H1 (cell line): ENCODE results near the gene NEURL4. TPM values are rescaled to one million over a fixed set of nuclear protein-coding genes. Genes with fewer than 3 reads are reported as not detected.

Experiments used
- CTCF ChIA-PET: fragments of 300-600 bp; sonication (Branson Sonifier 250); formaldehyde crosslinking; loops from one replicate; lab custom pipeline; 2021; ENCODE audit not compliant: partially characterized antibody; lab: Charles Lee
- POLR2A ChIA-PET: fragments of 300-600 bp; sonication (Branson Sonifier 250); formaldehyde crosslinking; loops from one replicate; lab custom pipeline; 2021; ENCODE audit warnings: inconsistent platforms; ENCODE audit not compliant: partially characterized antibody; lab: Charles Lee
- DNase-seq, 2 experiments: peaks; one replicate each; pipeline versions ENCODE4 v3.0.0 to v3.0.0-alpha.2; 2010 to 2022; ENCODE audit warnings: low spot score in 2 of 2, low read depth in 1 of 2, mixed read lengths in 1 of 2
- FAIRE-seq: peaks from 2 replicates; lab custom pipeline; 2011; peaks lifted over from hg19 to GRCh38; lab: Jason Lieb, UNC
- H2AFZ ChIP-seq: 2 replicates; pipeline ENCODE4 v1.8.1; 2012; ENCODE audit warnings: low read length, inconsistent platforms
- H2AK5ac ChIP-seq: 2 replicates; pipeline ENCODE4 v1.6.1; 2013; ENCODE audit warnings: low read depth, low read length
- H2BK120ac ChIP-seq: replicated peaks from 2 replicates; pipeline ENCODE3; 2013; ENCODE audit warnings: low read depth, low read length, inconsistent platforms
- H2BK12ac ChIP-seq: 2 replicates; pipeline ENCODE4 v1.6.1; 2013; ENCODE audit warnings: low read depth, low read length
- H2BK15ac ChIP-seq: 2 replicates; pipeline ENCODE4 v1.6.1; 2013; ENCODE audit warnings: low read length
- H2BK20ac ChIP-seq: 2 replicates; pipeline ENCODE4 v1.6.1; 2013; ENCODE audit warnings: low read length
- H2BK5ac ChIP-seq: 2 replicates; pipeline ENCODE4 v1.6.1; 2013; ENCODE audit warnings: low read depth, low read length
- H3K14ac ChIP-seq: 2 replicates; pipeline ENCODE4 v1.6.1; 2013; ENCODE audit warnings: inconsistent platforms; ENCODE audit not compliant: insufficient read length
- H3K18ac ChIP-seq: 2 replicates; pipeline ENCODE4 v1.6.1; 2013; ENCODE audit warnings: low read length; ENCODE audit errors: extremely low read depth
- H3K23ac ChIP-seq: 2 replicates; pipeline ENCODE4 v1.6.1; 2013; ENCODE audit warnings: inconsistent platforms; ENCODE audit not compliant: insufficient read length
- H3K23me2 ChIP-seq: 2 replicates; pipeline ENCODE4 v1.6.1; 2013; ENCODE audit warnings: low read depth, low read length
- H3K27ac ChIP-seq: 2 replicates; pipeline ENCODE4 v1.6.1; 2011; ENCODE audit warnings: low read depth, low read length, inconsistent platforms
- H3K27me3 ChIP-seq, 4 experiments: replicated peaks in 1 of 4; 1 replicate in 1 of 4; 2 replicates in 3 of 4; pipeline versions ENCODE4 v1.6.1 to v1.8.1; 2011 to 2013; ENCODE audit warnings: low read length in 3 of 4, mild to moderate bottlenecking in 3 of 4, inconsistent platforms in 2 of 4, mixed read lengths in 2 of 4, moderate library complexity in 1 of 4; ENCODE audit not compliant: control insufficient read depth in 3 of 4, insufficient read depth in 3 of 4; ENCODE audit errors: extremely low read depth in 1 of 4
- H3K36me3 ChIP-seq, 4 experiments: 2 replicates each; pipeline versions ENCODE4 v1.6.1 to v1.8.1; 2011 to 2013; ENCODE audit warnings: mild to moderate bottlenecking in 4 of 4, low read length in 3 of 4, moderate library complexity in 2 of 4, control low read depth in 1 of 4, inconsistent platforms in 1 of 4; ENCODE audit not compliant: insufficient read depth in 4 of 4, control insufficient read depth in 2 of 4
- H3K4ac ChIP-seq: replicated peaks from 2 replicates; pipeline ENCODE3; 2013; ENCODE audit warnings: low read length, low read depth, mixed read lengths, inconsistent platforms; ENCODE audit not compliant: insufficient read length
- H3K4me1 ChIP-seq, 4 experiments: replicated peaks in 1 of 4; 1 replicate in 1 of 4; 2 replicates in 3 of 4; pipeline versions ENCODE4 v1.6.1 to v1.8.1; 2011 to 2013; ENCODE audit warnings: low read length in 3 of 4, inconsistent platforms in 2 of 4, mixed read lengths in 1 of 4; ENCODE audit not compliant: insufficient read depth in 4 of 4, control insufficient read depth in 3 of 4
- H3K4me2 ChIP-seq, 2 experiments: 2 replicates each; pipeline versions ENCODE4 v1.6.1 to v1.8.1; 2011 to 2013; ENCODE audit warnings: low read depth in 2 of 2, low read length in 2 of 2, control low read depth in 1 of 2, inconsistent platforms in 1 of 2, mild to moderate bottlenecking in 1 of 2; ENCODE audit not compliant: insufficient read depth in 1 of 2
- H3K4me3 ChIP-seq, 4 experiments: fragments of 200-600, 300-600 bp in 1 of 4; sonication (generic), shearing (Covaris generic), sonication (Bioruptor Twin) in 1 of 4; 2 replicates each; pipeline versions ENCODE4 v1.5.1 to v1.8.1; 2011 to 2016; ENCODE audit warnings: low read length in 4 of 4, low read depth in 3 of 4, control low read depth in 2 of 4, inconsistent platforms in 2 of 4, mild to moderate bottlenecking in 2 of 4, mixed read lengths in 1 of 4, moderate library complexity in 1 of 4; ENCODE audit not compliant: insufficient read depth in 2 of 4; ENCODE audit errors: extremely low read depth in 1 of 4
- H3K56ac ChIP-seq: replicated peaks from 2 replicates; pipeline ENCODE3; 2013; ENCODE audit warnings: low read depth, mild to moderate bottlenecking, mixed read lengths, low read length, inconsistent platforms; ENCODE audit not compliant: insufficient read length
- H3K79me1 ChIP-seq: 2 replicates; pipeline ENCODE4 v1.6.1; 2013; ENCODE audit warnings: low read depth, low read length, control low read depth
- H3K79me2 ChIP-seq, 2 experiments: 2 replicates each; pipeline versions ENCODE4 v1.6.1 to v1.8.1; 2012 to 2013; ENCODE audit warnings: low read length in 2 of 2, mild to moderate bottlenecking in 2 of 2, inconsistent platforms in 1 of 2; ENCODE audit not compliant: insufficient read depth in 2 of 2, control insufficient read depth in 1 of 2
- H3K9ac ChIP-seq, 4 experiments: replicated peaks in 1 of 4; 1 replicate in 1 of 4; 2 replicates in 3 of 4; pipeline versions ENCODE4 v1.6.1 to v1.8.1; 2011 to 2013; ENCODE audit warnings: low read depth in 3 of 4, low read length in 3 of 4, control low read depth in 2 of 4, mild to moderate bottlenecking in 2 of 4, moderate library complexity in 2 of 4, inconsistent platforms in 1 of 4; ENCODE audit errors: extremely low read depth in 1 of 4
- H3K9me3 ChIP-seq, 2 experiments: 2 replicates each; pipeline versions ENCODE4 v1.6.1 to v1.8.1; 2012 to 2013; ENCODE audit warnings: mild to moderate bottlenecking in 2 of 2, moderate library complexity in 2 of 2, control low read depth in 1 of 2, inconsistent platforms in 1 of 2, low read depth in 1 of 2, low read length in 1 of 2, mixed read lengths in 1 of 2; ENCODE audit not compliant: insufficient read depth in 2 of 2
- H4K20me1 ChIP-seq, 2 experiments: replicated peaks in 1 of 2; 2 replicates each; pipeline versions ENCODE3 to v1.8.1; 2011 to 2013; ENCODE audit warnings: inconsistent platforms in 2 of 2, low read length in 2 of 2, mild to moderate bottlenecking in 1 of 2; ENCODE audit not compliant: insufficient read depth in 2 of 2, control insufficient read depth in 1 of 2
- H4K5ac ChIP-seq: 2 replicates; pipeline ENCODE4 v1.6.1; 2013; ENCODE audit warnings: low read length, low read depth, mixed read lengths, inconsistent platforms; ENCODE audit not compliant: insufficient read length
- H4K8ac ChIP-seq: 2 replicates; pipeline ENCODE4 v1.8.0; 2013; ENCODE audit warnings: mild to moderate bottlenecking, moderate library complexity, low read length, inconsistent platforms; ENCODE audit not compliant: insufficient read depth; ENCODE audit errors: extremely low read depth
- H4K91ac ChIP-seq: replicated peaks from 2 replicates; pipeline ENCODE3; 2013; ENCODE audit warnings: low read length, mixed read lengths, inconsistent platforms; ENCODE audit not compliant: insufficient read length
- ASH2L ChIP-seq: fragments of 200-600, 300-600 bp; sonication (generic); IDR thresholded peaks from one replicate; pipeline ENCODE4 v1.7.1; 2017; ENCODE audit warnings: low read length
- BACH1 ChIP-seq: IDR thresholded peaks from 2 replicates; pipeline ENCODE4 v1.6.1; 2012; ENCODE audit warnings: low read length, improper control_type of control experiment
- CEBPB ChIP-seq: IDR thresholded peaks from 2 replicates; pipeline ENCODE4 v1.6.1; 2012; ENCODE audit warnings: low read depth, low read length
- CTCF ChIP-seq, 3 experiments: IDR thresholded peaks; 1 replicate in 2 of 3; 2 replicates in 1 of 3; pipeline versions ENCODE4 v1.5.1 to v1.6.1; 2011; ENCODE audit warnings: low read length in 3 of 3, mild to moderate bottlenecking in 3 of 3, inconsistent platforms in 2 of 3, low read depth in 1 of 3, moderate library complexity in 1 of 3; ENCODE audit not compliant: insufficient read depth in 1 of 3; ENCODE audit errors: control extremely low read depth in 1 of 3
- HDAC6 ChIP-seq: IDR thresholded peaks from one replicate; pipeline ENCODE4 v1.7.1; 2012; ENCODE audit warnings: low read depth, mild to moderate bottlenecking, inconsistent platforms, low read length, moderate library complexity
- JUND ChIP-seq: IDR thresholded peaks from 2 replicates; pipeline ENCODE4 v1.6.1; 2011; ENCODE audit warnings: mild to moderate bottlenecking, improper control_type of control experiment, low read length
- KDM4A ChIP-seq: IDR thresholded peaks from one replicate; pipeline ENCODE4 v1.7.1; 2012; ENCODE audit warnings: low read depth, mild to moderate bottlenecking, moderate library complexity, low read length, inconsistent platforms; ENCODE audit not compliant: severe bottlenecking
- RBBP5 ChIP-seq: IDR thresholded peaks from 2 replicates; pipeline ENCODE4 v1.7.1; 2012; ENCODE audit warnings: low read depth, mild to moderate bottlenecking, inconsistent platforms, low read length, moderate library complexity, borderline replicate concordance
- RFX5 ChIP-seq: IDR thresholded peaks from 2 replicates; pipeline ENCODE4 v1.6.1; 2011; ENCODE audit warnings: low read depth, low read length, improper control_type of control experiment, borderline replicate concordance
- SP1 ChIP-seq: IDR thresholded peaks from 2 replicates; pipeline ENCODE4 v1.6.1; 2011; ENCODE audit warnings: low read depth, low read length
- TAF7 ChIP-seq: optimal IDR thresholded peaks from 2 replicates; pipeline ENCODE3; 2011; ENCODE audit warnings: low read depth, mild to moderate bottlenecking, inconsistent platforms, low read length, moderate library complexity, borderline replicate concordance
- ZNF274 ChIP-seq: IDR thresholded peaks from 2 replicates; pipeline ENCODE4 v1.7.0; 2012; ENCODE audit warnings: low read length, borderline replicate concordance; ENCODE audit errors: extremely low read depth
- WGBS, 2 experiments: shearing (Covaris generic) in 1 of 2; methylation state at CpG; one replicate each; pipeline versions ENCODE4 v1.1.6 to v1.1.7; 2013 to 2015; ENCODE audit warnings: low lambda C conversion rate in 2 of 2, mixed read lengths in 2 of 2, inconsistent platforms in 1 of 2, low coverage in 1 of 2, missing lambda C conversion rate in 1 of 2; ENCODE audit not compliant: insufficient replicate concordance in 2 of 2, insufficient coverage in 1 of 2, insufficient read length in 1 of 2; ENCODE audit errors: extremely low coverage in 1 of 2, missing lambda C conversion rate in 1 of 2; 5-methylcytosine and 5-hydroxymethylcytosine counted together
- polyA plus RNA-seq, 7 experiments: library from polyadenylated mRNA; depleted of rRNA in 3 of 7; stranded (reverse) in 5 of 7; unstranded in 2 of 7; fragments of >200 nt in 5 of 7; fragments of 200-250 nt in 2 of 7; gene quantifications; 1 replicate in 5 of 7; 2 replicates in 1 of 7; 4 replicates in 1 of 7; pipeline versions ENCODE4 v1.2.1 to v1.2.3, GENCODE V29; 2011 to 2013; ENCODE audit warnings: missing spikeins in 2 of 7, mixed read lengths in 2 of 7
- total RNA-seq: library from RNA; stranded (reverse); fragmentation: NEBNext Ultra II Directional; extraction: Animal tissue kit (Norgen Biotek cat#: 25700); gene quantifications from 2 replicates; pipeline ENCODE4 v1.2.1, GENCODE V29; 2021

NEURL4 gene
- total and polyA plus RNA-seq, 2 of the 8 experiments (the other 6 are each of a cell fraction or from before 2014, with no cell fraction given) = 29.6 to 46.8 TPM

- no peak overlapping the region; a peak in 1 of 8 replicates for H3K4me3 ChIP-seq
- peaks cover 2 to 11% of the 10 kb centered on the region in 2 experiments for H4K20me1 ChIP-seq
- H3K27ac ChIP-seq = no peak overlapping the region
- POLR2A ChIA-PET = interaction anchor here (1.2 to 13.4 kb wide), 3 partner anchors 11 to 20 kb away, joined by 3 to 223 read pairs (median 40); partner anchors contain the start of genes ACAP1 and GPS2
- no peak overlapping the region for H4K8ac ChIP-seq
- H2BK120ac ChIP-seq = no peak overlapping the region
- no peak overlapping the region for H3K4ac ChIP-seq
- H2BK12ac ChIP-seq = no peak overlapping the region
- no peak overlapping the region for H3K9ac ChIP-seq
- no peak overlapping the region; a peak in 1 of 4 replicates for H3K4me2 ChIP-seq
- 94% methylated on average over 16 of the region's 17 CpGs; no CpG with 5 or more reads in 1 of the 2 experiments for WGBS, 2 experiments
- CTCF ChIA-PET = interaction anchor here (1.2 to 9.3 kb wide), 6 partner anchors 8 to 57 kb away, joined by 3 to 167 read pairs (median 6); partner anchors contain the start of gene TMEM95
- no peak overlapping the region for H3K56ac ChIP-seq
- H3K79me2 ChIP-seq = peaks cover 0 to 14% of the 10 kb centered on the region in 2 experiments; a peak in 2 of 4 replicates
- no peak overlapping the region for H3K18ac ChIP-seq
- H2AK5ac ChIP-seq = no peak overlapping the region
- no peak overlapping the region for H4K91ac ChIP-seq
- no peak overlapping the region for H2BK20ac ChIP-seq
- no peak overlapping the region for H2AFZ ChIP-seq
- no peak overlapping the region for H4K5ac ChIP-seq
- H3K14ac ChIP-seq = no peak overlapping the region
- H3K9me3 ChIP-seq = no peaks in the 10 kb centered on the region
- peaks cover 13 to 22% (median 19%) of the 10 kb centered on the region in 4 experiments for H3K36me3 ChIP-seq
- peaks cover 0 to 19% (median 8%) of the 10 kb centered on the region in 4 experiments; a peak in 6 of 7 replicates for H3K4me1 ChIP-seq
- no peak overlapping the region for H2BK15ac ChIP-seq
- DNase-seq (no peak), FAIRE-seq (no peak)
- H2BK5ac ChIP-seq = no peak overlapping the region
- H3K23ac ChIP-seq = no peak overlapping the region
- peaks cover 2% of the 10 kb centered on the region; the same call in 1 of the 2 replicates for H3K79me1 ChIP-seq
- no peaks in the 10 kb centered on the region; a peak in 1 of 7 replicates for H3K27me3 ChIP-seq
- H3K23me2 ChIP-seq = peaks cover 8% of the 10 kb centered on the region
- TF ChIP-seq RFX5 (no peak), JUND (no peak), ASH2L (no peak), HDAC6 (no peak), BACH1 (no peak), ZNF274 (no peak), CTCF (IDR thresholded peaks at IDR 0.05; ENCODE audit: control extremely low read depth in 1 of 3, insufficient read depth in 1 of 3, low read depth in 1 of 3, low read length in 3 of 3) (no peak), RBBP5 (no peak), TAF7 (no peak), CEBPB (no peak), KDM4A (no peak), SP1 (no peak)
These were observed 1.6 kb downstream of the NEURL4 start for GRCh38 chr17:7327501-7327900.
